Endothelial cell of umbilical vein (primary cell): ENCODE results near the gene TBX19. TPM values are rescaled to one million over a fixed set of nuclear protein-coding genes. Genes with fewer than 3 reads are reported as not detected.

Source experiments
- BruUV-seq: library from RNA; stranded (reverse); fragments of 400-500 nt; replicated peaks from 2 replicates; lab custom pipeline; 2021; lab: Mats Ljungman, UMichigan
- CTCF ChIA-PET: fragments of 300-600, 350-600 bp; sonication (Branson Sonifier 250); formaldehyde crosslinking; loops from one replicate; lab custom pipeline; 2021; ENCODE audit warnings: antibody characterized with exemption, inconsistent platforms; lab: Charles Lee
- POLR2A ChIA-PET: fragments of 300-600, 350-600 bp; sonication (Branson Sonifier 250); formaldehyde crosslinking; loops from one replicate; lab custom pipeline; 2021; ENCODE audit warnings: antibody characterized with exemption, inconsistent platforms; lab: Charles Lee
- DNase-seq: peaks from one replicate; pipeline ENCODE4 v3.0.0-alpha.2; 2011; ENCODE audit warnings: low read depth, low spot score
- FAIRE-seq: peaks from 2 replicates; lab custom pipeline; 2011; peaks lifted over from hg19 to GRCh38; lab: Jason Lieb, UNC
- H2AFZ ChIP-seq: 2 replicates; pipeline ENCODE4 v1.6.0; 2012; ENCODE audit warnings: low read depth, low read length, control low read depth, inconsistent platforms
- H3K27ac ChIP-seq: 2 replicates; pipeline ENCODE4 v1.5.1; 2011; ENCODE audit warnings: low read depth, mild to moderate bottlenecking, control low read depth, low read length, moderate library complexity; ENCODE audit not compliant: insufficient read depth
- H3K27me3 ChIP-seq, 2 experiments: 2 replicates each; pipeline versions ENCODE4 v1.6.0 to v1.6.1; 2011; ENCODE audit warnings: low read length in 2 of 2, mixed read lengths in 1 of 2; ENCODE audit not compliant: control insufficient read depth in 2 of 2, insufficient read depth in 2 of 2
- H3K36me3 ChIP-seq, 2 experiments: 2 replicates in 1 of 2; 3 replicates in 1 of 2; pipeline ENCODE4 v1.5.1; 2011; ENCODE audit warnings: low read length in 2 of 2, mild to moderate bottlenecking in 1 of 2, moderate library complexity in 1 of 2; ENCODE audit not compliant: control insufficient read depth in 2 of 2, insufficient read depth in 2 of 2; ENCODE audit errors: extremely low read depth in 1 of 2
- H3K4me1 ChIP-seq: 3 replicates; pipeline ENCODE4 v1.5.1; 2011; ENCODE audit warnings: mild to moderate bottlenecking, low read length; ENCODE audit not compliant: control insufficient read depth, insufficient read depth; ENCODE audit errors: extremely low read depth
- H3K4me2 ChIP-seq: 2 replicates; pipeline ENCODE4 v1.6.1; 2011; ENCODE audit warnings: low read length, control low read depth, mixed read lengths; ENCODE audit not compliant: insufficient read depth
- H3K4me3 ChIP-seq, 3 experiments: fragments of 200-600 bp in 1 of 3; sonication (generic), shearing (Covaris generic) in 1 of 3; replicated peaks in 1 of 3; 2 replicates each; pipeline ENCODE4 v1.5.1; 2011 to 2016; ENCODE audit warnings: control low read depth in 3 of 3, low read length in 3 of 3, mild to moderate bottlenecking in 2 of 3, inconsistent platforms in 1 of 3, low read depth in 1 of 3, moderate library complexity in 1 of 3; ENCODE audit not compliant: insufficient read depth in 1 of 3
- H3K79me2 ChIP-seq: 2 replicates; pipeline ENCODE4 v1.6.0; 2012; ENCODE audit warnings: low read length, inconsistent platforms; ENCODE audit not compliant: control insufficient read depth, insufficient read depth
- H3K9ac ChIP-seq: replicated peaks from 2 replicates; pipeline ENCODE3; 2011; ENCODE audit warnings: low read length, control low read depth; ENCODE audit not compliant: insufficient read depth; ENCODE audit errors: extremely low read depth
- H3K9me1 ChIP-seq: replicated peaks from 3 replicates; pipeline ENCODE4 v1.6.0; 2011; ENCODE audit warnings: mild to moderate bottlenecking, low read length; ENCODE audit not compliant: control insufficient read depth, insufficient read depth; ENCODE audit errors: extremely low read depth
- H3K9me3 ChIP-seq: replicated peaks from 2 replicates; pipeline ENCODE4 v1.5.1; 2012; ENCODE audit warnings: low read length, inconsistent platforms; ENCODE audit not compliant: control insufficient read depth, insufficient read depth
- H4K20me1 ChIP-seq: replicated peaks from 2 replicates; pipeline ENCODE3; 2011; ENCODE audit warnings: mild to moderate bottlenecking, low read length; ENCODE audit not compliant: control insufficient read depth, insufficient read depth; ENCODE audit errors: extremely low read depth
- EZH2 ChIP-seq: IDR thresholded peaks from 2 replicates; pipeline ENCODE4 v1.6.1; 2012; ENCODE audit warnings: borderline replicate concordance, low read depth, mild to moderate bottlenecking, moderate library complexity, low read length, inconsistent platforms; ENCODE audit not compliant: severe bottlenecking
- FOS ChIP-seq: IDR thresholded peaks from 2 replicates; pipeline ENCODE4 v1.6.1; 2011; ENCODE audit warnings: mild to moderate bottlenecking, low read length, moderate library complexity, borderline replicate concordance; ENCODE audit not compliant: insufficient read depth
- GATA2 ChIP-seq: IDR thresholded peaks from 2 replicates; pipeline ENCODE4 v1.7.0; 2011; ENCODE audit warnings: low read depth, mild to moderate bottlenecking, moderate library complexity, mixed read lengths, low read length; ENCODE audit not compliant: insufficient read length, insufficient read depth
- JUN ChIP-seq: IDR thresholded peaks from 2 replicates; pipeline ENCODE4 v1.6.1; 2011; ENCODE audit warnings: borderline replicate concordance, low read depth; ENCODE audit not compliant: insufficient read length, insufficient read depth
- MYC ChIP-seq: IDR thresholded peaks from one replicate; pipeline ENCODE4 v1.6.1; 2011; ENCODE audit warnings: mild to moderate bottlenecking, low read depth, low read length
- POLR2A ChIP-seq: IDR thresholded peaks from 2 replicates; pipeline ENCODE4 v1.6.1; 2012; ENCODE audit warnings: low read depth, mild to moderate bottlenecking, control low read depth, low read length
- POLR2AphosphoS5 ChIP-seq: IDR thresholded peaks from 2 replicates; pipeline ENCODE4 v1.6.1; 2012; ENCODE audit warnings: low read depth, mild to moderate bottlenecking, control low read depth, low read length, moderate library complexity; ENCODE audit not compliant: insufficient read depth
- dilution Hi-C: fragments of 300-500 bp; cut with MboI; formaldehyde crosslinking; loops from one replicate; pipeline ENCODE4 v1.15.0; 2019; ENCODE audit warnings: low sequenced_read_pairs; ENCODE audit not compliant: extremely low pct_ligation_motif_present
- intact Hi-C: fragments of 100-400 bp; cut with micrococcal nuclease; formaldehyde crosslinking; loops from one replicate; pipeline ENCODE4 v1.10.0; 2022
- polyA plus RNA-seq, 4 experiments: library from polyadenylated mRNA; depleted of rRNA in 3 of 4; stranded (reverse) in 3 of 4; unstranded in 1 of 4; fragments of >200 nt; gene quantifications; 2 replicates each; pipeline versions ENCODE4 v1.2.1 to v1.2.3, GENCODE V29; 2011 to 2012; ENCODE audit warnings: missing spikeins in 1 of 4
- total RNA-seq: library from RNA; stranded (reverse); gene quantifications from 2 replicates; pipeline ENCODE4 v1.2.3, GENCODE V29; 2021
- TF ChIP-seq, protein P1 (sequence below): IDR thresholded peaks from 2 replicates; pipeline ENCODE4 v1.6.1; 2011; ENCODE audit not compliant: insufficient read depth, insufficient read length
- TF ChIP-seq, protein P2 (sequence below), 2 donors: IDR thresholded peaks; 1 replicate in 1 of 2; 2 replicates in 1 of 2; pipeline ENCODE4 v1.5.1; 2011; ENCODE audit warnings: low read length in 2 of 2, mild to moderate bottlenecking in 2 of 2, moderate library complexity in 2 of 2, control low read depth in 1 of 2, inconsistent platforms in 1 of 2, low read depth in 1 of 2; ENCODE audit not compliant: insufficient read depth in 1 of 2; ENCODE audit errors: extremely low read depth in 1 of 2

Gene TBX19
- total and polyA plus RNA-seq, 2 donors (not counting 3 experiments of a cell fraction or from before 2014, with no cell fraction given), result 2.3 to 2.8 TPM

DNA sequence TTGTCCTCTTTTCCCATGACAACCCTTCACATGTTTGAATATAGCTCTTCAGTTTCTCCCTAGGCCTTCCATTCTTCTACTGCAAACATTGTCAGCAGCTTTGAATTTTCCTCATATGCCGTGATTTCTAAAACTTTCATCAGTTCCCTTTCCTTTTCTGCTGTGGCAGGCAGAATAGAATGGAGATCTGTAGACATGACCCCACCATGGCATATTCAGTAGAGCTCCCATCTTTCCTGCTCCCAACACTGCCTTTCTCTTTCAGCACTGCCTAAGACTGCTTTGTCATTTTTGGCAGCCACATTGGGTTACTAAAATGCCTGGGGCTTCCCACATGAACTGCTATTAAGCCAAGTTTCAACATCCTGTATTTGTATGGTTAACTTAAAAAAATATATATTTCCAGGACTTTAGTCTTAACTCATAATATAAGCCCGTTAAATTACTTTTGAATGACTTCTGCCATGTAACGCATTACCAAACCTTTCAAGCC, 60.9 kb downstream of the TBX19 start:
- Histone ChIP-seq H3K9me1 (no peaks in the 10 kb centered on the region), H3K9ac (no peak overlapping the region), H3K9me3 (no peaks in the 10 kb centered on the region), H3K36me3 (no peaks in the 10 kb centered on the region), H4K20me1 (no peaks in the 10 kb centered on the region), H3K79me2 (no peaks in the 10 kb centered on the region), H3K4me1 (peaks cover 5% of the 10 kb centered on the region), H3K4me3 (no peak overlapping the region), H3K27ac (no peak overlapping the region), H3K4me2 (no peak overlapping the region), H3K27me3 (peaks cover 4 to 16% of the 10 kb centered on the region in 2 experiments), H2AFZ (no peak overlapping the region)
- CTCF ChIA-PET, result interaction anchor here (1.3 to 3.3 kb wide), 21 partner anchors 10 to 1205 kb away, joined by 3 to 90 read pairs (median 13); partner anchors contain the start of gene SFT2D2
- dilution Hi-C loops, result no loop called here
- TF ChIP-seq JUN (no peak), EZH2 (no peak), POLR2A (no peak), MYC (no peak), POLR2AphosphoS5 (no peak), GATA2 (no peak), FOS (no peak)
- TF ChIP-seq, protein P1, sequence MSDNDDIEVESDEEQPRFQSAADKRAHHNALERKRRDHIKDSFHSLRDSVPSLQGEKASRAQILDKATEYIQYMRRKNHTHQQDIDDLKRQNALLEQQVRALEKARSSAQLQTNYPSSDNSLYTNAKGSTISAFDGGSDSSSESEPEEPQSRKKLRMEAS, result no peak
- TF ChIP-seq, protein P2, sequence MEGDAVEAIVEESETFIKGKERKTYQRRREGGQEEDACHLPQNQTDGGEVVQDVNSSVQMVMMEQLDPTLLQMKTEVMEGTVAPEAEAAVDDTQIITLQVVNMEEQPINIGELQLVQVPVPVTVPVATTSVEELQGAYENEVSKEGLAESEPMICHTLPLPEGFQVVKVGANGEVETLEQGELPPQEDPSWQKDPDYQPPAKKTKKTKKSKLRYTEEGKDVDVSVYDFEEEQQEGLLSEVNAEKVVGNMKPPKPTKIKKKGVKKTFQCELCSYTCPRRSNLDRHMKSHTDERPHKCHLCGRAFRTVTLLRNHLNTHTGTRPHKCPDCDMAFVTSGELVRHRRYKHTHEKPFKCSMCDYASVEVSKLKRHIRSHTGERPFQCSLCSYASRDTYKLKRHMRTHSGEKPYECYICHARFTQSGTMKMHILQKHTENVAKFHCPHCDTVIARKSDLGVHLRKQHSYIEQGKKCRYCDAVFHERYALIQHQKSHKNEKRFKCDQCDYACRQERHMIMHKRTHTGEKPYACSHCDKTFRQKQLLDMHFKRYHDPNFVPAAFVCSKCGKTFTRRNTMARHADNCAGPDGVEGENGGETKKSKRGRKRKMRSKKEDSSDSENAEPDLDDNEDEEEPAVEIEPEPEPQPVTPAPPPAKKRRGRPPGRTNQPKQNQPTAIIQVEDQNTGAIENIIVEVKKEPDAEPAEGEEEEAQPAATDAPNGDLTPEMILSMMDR (IDR thresholded peaks at IDR 0.05; ENCODE audit: extremely low read depth in 1 of 2, insufficient read depth in 1 of 2, low read depth in 1 of 2, low read length in 2 of 2), result no peak
- no TSS peak for BruUV-seq
- intact Hi-C loops, result loop anchor here (5.0 kb wide), 2 partner anchors 104 to 1006 kb away; no protein-coding TSS in a partner anchor
- DNase-seq (no peak), FAIRE-seq (no peak)
- POLR2A ChIA-PET, result no interaction called here
